SHP77 treated with DMSO at 0.1 percent for 48 hours (cell line): Measurements from ENCODE around the gene TNFRSF4.

ENCODE experiments used
- DNase-seq: peaks from one replicate; lab custom pipeline; 2025; lab: John Stamatoyannopoulos, UW

The TNFRSF4 gene

DNA sequence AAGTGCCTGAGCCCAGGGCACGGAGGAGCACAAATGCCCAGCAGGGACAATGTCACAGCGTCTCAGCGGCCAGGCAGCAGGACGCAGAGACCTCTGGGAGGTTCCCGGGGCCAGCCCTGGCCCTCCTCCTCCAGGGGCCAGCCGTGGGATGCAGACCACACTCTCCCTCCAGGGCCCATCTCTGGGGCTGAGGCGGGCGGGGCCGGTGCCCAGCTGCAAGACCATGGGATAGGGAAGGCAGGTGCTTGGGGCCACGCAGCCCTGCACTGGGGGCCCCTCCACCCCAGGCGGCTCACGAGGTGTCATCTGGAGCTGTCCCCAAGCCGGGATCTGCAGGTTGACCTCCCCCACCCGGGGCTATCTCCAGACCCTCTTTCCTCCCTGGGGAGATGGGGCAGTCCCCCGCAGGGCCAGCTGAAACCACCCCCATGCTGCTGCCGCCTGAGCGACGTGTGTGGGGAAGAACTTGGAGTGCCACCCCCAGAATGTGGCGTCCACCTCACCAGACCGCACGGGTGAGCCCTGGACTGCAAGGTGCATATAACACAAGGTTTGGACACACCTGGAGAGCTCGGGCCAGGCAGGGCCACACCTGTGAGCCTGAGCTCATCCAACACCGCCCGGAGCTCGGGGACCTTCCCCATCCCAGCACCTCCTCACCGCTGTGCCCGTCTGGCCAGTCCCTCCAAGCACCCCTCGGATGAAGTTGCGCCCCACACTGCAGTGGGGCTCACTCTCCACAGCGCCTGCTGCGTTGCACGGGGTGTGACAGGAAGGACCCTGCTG, 44.3 kb downstream of the TNFRSF4 start:
- DNase-seq = no peak

DNA sequence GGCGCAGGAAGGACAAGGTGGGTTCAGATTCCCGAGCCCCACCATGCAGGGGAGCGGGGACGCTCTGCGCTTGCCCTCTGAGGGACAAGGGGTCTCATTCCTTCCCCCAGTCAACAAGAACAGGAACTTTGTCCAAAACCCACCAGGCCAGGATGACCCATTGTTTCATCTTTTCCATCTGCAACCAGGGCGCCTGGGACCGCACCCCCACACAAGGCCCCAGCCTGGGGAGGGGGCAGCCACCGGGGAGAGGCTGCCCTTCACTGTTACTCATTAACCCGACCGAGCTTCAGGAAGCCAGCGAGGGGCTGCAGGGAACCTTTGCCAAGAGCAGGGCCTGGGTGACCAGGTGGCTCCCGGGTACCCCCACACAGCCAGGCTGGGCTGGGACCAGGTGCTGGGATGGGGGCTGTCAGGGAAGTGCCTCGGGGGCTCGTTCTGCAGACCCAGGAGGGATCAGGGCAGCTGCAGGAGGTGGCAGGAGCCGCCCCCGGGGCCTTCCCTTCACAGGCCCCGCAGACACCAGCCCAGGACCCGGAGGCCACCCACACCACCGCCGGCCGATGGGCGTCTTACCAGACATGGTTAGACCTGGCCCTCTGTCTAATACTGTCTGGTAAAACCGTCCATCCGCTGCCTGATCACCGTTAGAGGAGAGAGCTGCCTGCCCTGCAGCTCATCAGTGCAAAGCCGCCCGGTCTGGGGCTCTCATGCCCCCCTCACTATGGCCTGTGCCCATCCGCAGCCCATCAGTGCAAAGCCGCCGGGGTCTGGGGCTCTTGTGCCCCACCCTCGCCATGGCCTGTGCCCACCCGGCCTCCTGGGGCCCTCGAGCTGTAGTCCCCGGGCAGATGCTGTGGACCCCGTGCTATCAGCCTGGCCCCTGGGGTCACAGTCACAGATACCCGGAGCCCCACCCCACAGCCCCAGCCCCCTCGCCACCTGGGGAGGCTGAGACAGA, 45.2 kb downstream of the TNFRSF4 start:
- DNase-seq = no peak

DNA sequence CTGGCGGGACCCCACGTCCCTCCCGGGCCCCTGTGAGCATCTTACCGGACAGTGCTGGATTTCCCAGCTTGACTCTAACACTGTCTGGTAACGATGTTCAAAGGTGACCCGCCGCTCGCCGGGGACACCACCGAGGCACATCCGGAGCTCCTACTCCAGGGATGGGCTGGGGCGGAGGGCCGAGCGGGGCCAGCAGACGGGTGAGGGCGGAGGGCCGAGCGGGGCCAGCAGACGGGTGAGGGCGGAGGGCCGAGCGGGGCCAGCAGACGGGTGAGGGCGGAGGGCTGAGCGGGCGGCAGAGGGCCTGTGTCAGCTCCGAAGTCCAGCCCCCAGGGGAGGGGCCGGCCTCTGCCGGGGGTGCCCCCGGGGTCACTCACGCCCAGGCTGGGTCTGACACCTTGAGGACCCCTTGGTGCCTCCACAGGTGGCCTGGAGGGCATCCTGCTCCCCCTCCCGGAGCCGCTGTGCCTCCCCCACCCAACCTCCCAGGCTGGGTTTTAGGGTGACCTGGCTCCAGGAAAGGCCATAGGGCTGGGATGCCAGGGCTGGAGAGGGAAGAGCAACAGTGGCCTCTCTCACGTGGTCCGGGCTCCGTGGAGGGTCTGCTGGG, 46.0 kb downstream of the TNFRSF4 start:
- no peak for DNase-seq

DNA sequence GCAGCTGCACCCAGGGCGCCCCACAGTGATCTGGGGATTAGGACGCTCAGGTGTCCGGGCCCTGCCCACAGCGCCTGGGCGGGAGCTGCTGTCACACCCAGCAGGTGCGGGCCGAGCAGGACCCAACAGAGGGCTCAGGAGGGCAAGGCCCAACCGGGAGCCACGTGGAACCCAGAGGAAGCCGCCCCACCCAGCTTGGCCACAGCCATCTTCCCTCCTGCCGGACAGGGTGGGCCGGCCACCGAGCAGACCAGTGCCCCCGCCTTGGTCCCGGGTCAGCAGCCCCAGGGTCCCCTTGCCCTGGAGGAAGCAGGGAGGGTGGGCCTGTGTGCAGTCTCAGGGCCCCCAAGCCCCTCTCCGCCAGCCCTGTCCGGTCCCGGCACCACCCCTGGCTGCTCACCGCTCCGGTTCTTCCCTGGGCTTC, 46.5 kb downstream of the TNFRSF4 start:
- no peak for DNase-seq

DNA sequence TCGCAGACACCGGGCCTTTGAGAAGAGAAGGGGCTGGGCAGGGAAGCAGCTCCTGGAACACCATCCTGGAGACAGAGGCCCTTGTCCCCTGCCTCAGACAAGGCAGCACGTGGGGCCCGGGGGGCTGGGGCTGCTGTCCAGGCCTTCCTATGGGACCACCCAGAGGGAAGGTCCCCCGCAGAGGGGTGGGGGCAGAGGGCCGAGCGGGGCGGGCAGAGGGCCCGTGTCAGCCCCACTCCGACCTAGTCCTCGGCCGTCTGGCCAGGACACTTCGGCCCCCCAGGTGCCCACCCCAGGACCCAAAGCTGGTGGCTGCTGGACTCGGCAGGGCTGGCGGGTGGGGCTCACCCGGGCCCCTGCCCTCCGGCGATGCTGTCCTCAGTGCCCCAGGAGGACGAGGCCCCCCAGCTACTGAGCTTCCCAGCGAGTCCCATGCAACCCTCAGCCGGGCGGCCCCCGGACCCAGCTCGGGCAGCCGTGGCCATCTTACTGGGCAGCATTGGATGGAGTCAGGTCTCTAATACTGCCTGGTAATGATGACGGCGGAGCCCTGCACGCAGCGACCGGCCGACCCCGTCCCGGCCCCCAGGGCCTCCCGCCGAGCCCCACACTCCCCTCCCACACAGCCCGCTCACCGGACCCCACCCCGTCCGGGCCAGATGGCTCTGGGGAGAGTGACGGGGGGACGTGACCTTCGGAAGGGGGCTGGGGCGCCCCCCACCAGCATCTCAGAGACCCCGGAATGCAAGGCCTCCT, 47.1 kb downstream of the TNFRSF4 start:
- no peak for DNase-seq

DNA sequence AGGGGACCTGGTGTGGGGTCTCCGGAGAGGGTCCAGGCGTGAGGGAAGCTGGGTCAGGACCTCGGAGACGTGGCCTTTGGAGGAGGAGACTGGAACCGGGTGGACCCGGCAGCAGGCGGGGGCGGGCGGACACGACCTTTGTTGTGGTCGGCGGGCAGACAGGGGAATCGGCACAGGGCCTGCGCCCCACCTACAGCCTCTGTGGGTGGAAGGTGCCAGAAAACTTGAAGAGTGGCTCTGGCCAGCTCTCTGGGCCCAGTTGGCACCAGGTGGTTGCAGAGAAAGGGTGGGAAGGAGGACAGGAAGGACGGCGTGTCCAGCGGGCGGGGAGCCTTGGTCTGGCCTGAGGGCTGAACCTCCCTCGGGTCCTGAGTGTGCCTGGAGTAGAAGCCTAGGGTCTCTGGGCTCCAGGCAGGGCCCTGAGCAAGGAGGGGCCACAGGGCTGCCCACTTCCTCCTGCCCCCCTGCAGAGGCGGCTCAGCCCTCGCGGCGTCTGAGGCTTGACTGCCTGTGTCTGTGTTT, 48.0 kb downstream of the TNFRSF4 start:
- DNase-seq = no peak

DNA sequence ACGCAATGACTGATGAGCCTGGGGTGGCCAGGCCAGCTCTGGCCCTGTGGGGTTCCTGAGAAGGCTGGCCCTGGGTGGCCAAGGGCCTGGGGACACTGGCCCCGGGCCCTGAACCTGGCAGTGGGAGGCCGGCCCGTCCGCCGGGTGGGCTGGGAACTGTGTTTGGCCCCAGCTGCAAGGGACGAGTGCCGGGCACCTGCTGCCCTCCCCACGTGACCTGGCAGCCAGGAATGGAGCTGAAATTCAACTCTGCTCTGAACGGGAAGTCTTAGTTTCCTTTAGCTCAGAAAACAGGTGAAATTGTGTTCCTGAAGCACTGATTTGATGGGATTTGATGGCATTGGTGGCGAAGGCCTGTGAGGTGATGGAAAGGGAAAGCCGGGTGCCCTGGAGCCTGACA, 48.5 kb downstream of the TNFRSF4 start:
- no peak for DNase-seq

DNA sequence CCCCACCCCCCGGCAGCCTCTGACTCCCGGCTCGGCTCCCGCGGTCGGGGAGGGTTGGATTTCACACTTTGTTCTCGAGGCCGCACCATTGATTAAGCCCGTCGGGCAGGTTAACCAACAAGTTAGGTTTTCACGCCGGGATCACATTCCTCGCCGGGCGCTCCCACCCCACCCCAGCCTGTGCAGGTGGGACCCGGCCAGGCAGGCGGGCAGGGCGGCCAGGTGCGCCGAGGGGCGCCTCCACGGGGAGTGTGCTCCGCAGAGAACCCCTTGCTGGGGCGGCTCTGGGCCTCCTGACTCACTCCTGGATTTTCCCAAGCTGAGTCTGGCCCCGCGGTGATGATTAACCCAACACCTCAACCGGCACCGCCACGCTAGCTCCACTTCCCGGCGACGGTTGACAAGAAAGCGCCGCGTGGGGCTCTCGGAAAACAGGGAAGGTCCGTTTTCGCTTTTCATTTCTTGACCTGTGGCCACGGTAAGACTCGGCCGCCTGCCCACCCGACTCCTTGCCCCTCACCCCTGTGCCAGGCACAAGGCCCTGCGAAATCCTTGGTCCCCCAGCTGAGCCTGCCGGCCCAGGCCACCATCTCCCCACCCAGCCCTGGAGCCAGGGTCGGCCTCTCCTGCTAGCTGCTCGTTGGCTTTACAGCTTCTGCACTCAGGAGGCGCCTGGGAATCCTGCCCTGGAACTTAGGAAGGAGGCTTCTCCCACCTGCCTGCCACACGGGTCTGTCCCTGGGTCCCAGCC, 49.1 kb downstream of the TNFRSF4 start:
- DNase-seq = no peak

DNA sequence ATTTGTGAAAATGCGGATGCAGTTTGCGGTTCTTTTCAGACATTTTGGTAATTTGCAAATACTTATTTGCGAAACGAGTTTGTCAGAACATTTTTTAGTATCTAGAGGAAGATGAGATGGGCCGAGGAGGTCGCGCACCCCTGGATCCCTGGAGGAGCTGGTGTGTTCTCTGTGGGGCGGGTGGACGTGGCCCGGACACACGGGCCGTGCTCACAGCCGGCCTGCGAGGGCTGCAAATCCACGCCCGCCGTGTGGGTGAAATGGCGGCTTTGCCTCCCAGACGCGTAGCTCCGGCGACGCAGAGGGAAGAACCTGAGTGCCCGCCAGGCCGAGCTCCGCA, 49.6 kb downstream of the TNFRSF4 start:
- DNase-seq = no peak

DNA sequence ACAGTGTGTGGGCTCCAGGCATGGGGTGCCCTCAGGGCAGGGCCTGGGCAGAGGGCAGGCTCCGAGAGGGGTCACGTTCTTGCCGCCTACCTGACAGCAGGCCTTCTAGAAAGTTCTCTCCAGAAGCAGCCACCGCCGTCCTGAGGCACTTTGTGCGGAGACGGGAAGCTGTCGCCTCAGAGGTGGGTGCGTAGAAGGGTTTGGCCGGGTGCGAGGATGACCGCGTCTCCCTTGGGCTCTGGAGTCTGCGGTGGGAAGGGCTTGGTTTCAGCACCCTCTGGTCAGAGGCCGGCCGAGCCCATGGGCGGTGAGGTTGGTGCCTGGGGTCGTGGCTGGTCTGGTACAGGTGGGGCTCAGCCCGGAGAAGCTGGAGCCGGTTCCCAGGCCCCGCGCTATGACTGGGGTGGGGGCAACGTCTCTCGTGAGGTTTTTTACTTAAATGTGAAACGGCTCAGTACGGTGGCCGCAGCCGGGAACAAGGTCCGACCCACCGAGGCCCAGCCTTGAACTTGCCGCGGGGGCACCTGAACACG, 50.3 kb downstream of the TNFRSF4 start:
- no peak for DNase-seq

DNA sequence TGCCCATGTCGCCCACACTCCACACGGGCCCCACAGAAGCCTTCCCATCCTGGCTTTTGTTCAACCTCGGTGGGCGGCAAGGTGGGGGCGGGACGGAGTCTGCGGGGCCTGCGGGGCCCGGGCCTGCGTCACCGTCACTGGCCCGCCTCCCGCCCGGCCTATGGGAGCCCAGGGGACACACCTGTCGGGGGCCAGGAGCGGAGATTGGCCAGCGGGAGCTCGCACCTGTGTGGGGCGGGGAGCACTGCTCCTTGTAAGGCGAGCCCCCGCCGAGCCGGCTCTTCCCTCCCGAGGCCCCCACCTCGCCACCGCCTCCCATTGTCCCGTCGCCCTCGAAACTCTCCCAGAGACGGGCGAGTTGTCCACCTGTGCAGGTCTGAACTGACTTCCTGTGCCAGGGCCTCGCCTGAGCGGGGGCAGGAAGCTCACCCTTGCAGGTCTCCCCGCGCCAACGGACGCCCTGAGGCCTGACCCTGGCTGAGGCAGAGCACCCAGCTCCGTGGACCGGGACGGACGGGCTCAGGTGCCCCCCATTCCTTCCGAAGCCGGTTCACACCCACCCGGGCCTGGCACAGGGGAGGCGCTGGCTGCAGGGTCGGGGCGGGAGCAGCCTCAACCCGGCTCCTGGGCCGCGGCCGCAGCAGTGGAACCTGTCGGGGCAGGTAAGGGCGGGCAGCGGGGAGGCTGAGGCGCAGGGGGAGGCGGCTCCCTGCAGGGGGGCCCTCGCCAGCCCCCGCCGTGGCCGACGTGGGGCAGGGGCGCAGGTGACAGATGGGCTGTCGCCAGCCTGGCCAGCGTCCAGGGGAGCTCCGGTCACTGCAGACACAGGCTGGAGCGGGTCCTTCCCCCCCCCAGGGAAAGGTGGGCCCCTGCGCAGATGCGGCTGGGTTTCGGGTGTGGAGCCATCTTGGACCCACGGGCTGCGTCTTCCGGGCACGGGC, 51.1 kb downstream of the TNFRSF4 start:
- no peak for DNase-seq

DNA sequence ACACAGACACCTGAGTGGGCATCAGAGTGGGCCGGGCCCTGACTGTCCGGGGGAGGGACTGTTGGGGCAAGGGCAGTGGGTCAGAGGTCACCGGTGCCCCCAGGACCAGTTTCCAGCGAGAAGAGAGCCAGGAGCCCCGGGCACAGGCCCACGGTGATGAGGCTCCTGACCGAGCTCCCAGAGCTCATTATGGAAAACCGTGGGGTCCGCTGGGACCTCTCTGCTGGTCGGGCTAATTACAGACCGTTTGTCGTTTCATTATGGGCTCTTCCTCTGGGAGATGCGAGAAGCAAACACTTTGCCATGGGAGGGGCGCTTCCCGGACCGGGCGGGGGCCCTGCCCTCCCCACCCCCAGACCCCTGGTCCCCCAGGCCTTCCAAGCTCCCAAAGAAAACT, 52.3 kb downstream of the TNFRSF4 start:
- no peak for DNase-seq
